Activated CD8-positive, alpha-beta T cell treated with anti-CD3 and anti-CD28 coated beads, Interleukin-2, amount 10 ng/mL, durations not matched to agents 7 days and 5 days (primary cell): ENCODE measurements around the gene SCPEP1. TPM values are rescaled to one million over a fixed set of nuclear protein-coding genes. Genes with fewer than 3 reads are reported as not detected.

ENCODE experiments used
- ATAC-seq: fragments of 150-1000 bp; cut with Tn5 transposase; one replicate; pipeline ENCODE4 v1.10.0; 2021; ENCODE audit warnings: moderate library complexity
- CTCF ChIA-PET: fragments of 350-600 bp; sonication (Branson Sonifier 250); formaldehyde crosslinking; loops from one replicate; lab custom pipeline; 2021; ENCODE audit warnings: antibody characterized with exemption; lab: Charles Lee
- POLR2A ChIA-PET: fragments of 350-600 bp; sonication (Branson Sonifier 250); formaldehyde crosslinking; loops from one replicate; lab custom pipeline; 2021; ENCODE audit warnings: antibody characterized with exemption; lab: Charles Lee
- DNase-seq: peaks from one replicate; pipeline ENCODE4 v3.0.0-alpha.2; 2020
- H3K27ac Mint-ChIP-seq: one replicate; pipeline ENCODE4 v1.8.0; 2021; ENCODE audit warnings: mild to moderate bottlenecking, mixed read lengths
- H3K27me3 Mint-ChIP-seq: one replicate; pipeline ENCODE4 v1.8.0; 2021; ENCODE audit warnings: low read depth, mixed read lengths
- H3K36me3 Mint-ChIP-seq: one replicate; pipeline ENCODE4 v1.8.0; 2021; ENCODE audit warnings: low read depth, mixed read lengths
- H3K4me1 Mint-ChIP-seq: one replicate; pipeline ENCODE4 v1.8.0; 2021; ENCODE audit warnings: low read depth, mixed read lengths
- H3K4me3 Mint-ChIP-seq: one replicate; pipeline ENCODE4 v1.8.0; 2021; ENCODE audit warnings: mild to moderate bottlenecking, mixed read lengths
- H3K9me3 Mint-ChIP-seq: one replicate; pipeline ENCODE4 v1.8.0; 2022; ENCODE audit warnings: mixed read lengths; ENCODE audit not compliant: insufficient read depth
- total RNA-seq, 2 experiments: library from RNA; stranded (reverse); gene quantifications; one replicate each; pipeline ENCODE4 v1.2.3, GENCODE V29; 2021

SCPEP1 gene
- total RNA-seq, 2 experiments from 2014 or later: 13.4 to 13.7 TPM

DNA sequence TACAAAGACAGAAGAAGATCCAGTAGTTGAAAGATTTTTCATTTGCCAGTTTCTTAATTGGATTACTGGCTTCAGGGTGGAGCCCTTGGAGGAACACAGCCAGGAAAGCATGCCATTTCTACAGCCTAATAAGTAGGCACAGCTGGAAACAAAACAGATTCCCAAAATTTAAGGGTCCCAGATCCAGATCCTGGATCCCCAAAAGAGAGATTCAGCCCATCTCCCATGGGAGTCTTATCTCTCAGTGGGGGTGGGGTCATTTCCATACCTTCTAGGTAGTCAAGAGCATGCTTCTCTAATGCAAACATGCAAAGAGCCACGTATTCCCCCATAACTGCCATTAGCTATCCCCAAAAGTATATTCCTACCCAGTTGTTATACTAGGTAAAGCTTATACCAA lies 49.9 kb downstream of the SCPEP1 start:
- Mint-ChIP-seq H3K36me3 (no peaks in the 10 kb centered on the region), H3K27ac (no peak overlapping the region), H3K27me3 (peaks cover 12% of the 10 kb centered on the region), H3K4me3 (no peak overlapping the region), H3K9me3 (peaks cover 23% of the 10 kb centered on the region), H3K4me1 (no peaks in the 10 kb centered on the region)
- ChIA-PET CTCF (no interaction called here), POLR2A (no interaction called here)
- no peak for ATAC-seq
- DNase-seq: no peak

- Mint-ChIP-seq H3K9me3 (peaks cover 7% of the 10 kb centered on the region), H3K4me1 (no peaks in the 10 kb centered on the region), H3K27me3 (peaks cover 21% of the 10 kb centered on the region), H3K27ac (no peak overlapping the region), H3K4me3 (no peak overlapping the region), H3K36me3 (no peaks in the 10 kb centered on the region)
- ChIA-PET CTCF (no interaction called here), POLR2A (no interaction called here)
- no peak for DNase-seq
- no peak for ATAC-seq
Observed at GRCh38 chr17:57032343-57032742, 54.4 kb downstream of the SCPEP1 start.

DNA sequence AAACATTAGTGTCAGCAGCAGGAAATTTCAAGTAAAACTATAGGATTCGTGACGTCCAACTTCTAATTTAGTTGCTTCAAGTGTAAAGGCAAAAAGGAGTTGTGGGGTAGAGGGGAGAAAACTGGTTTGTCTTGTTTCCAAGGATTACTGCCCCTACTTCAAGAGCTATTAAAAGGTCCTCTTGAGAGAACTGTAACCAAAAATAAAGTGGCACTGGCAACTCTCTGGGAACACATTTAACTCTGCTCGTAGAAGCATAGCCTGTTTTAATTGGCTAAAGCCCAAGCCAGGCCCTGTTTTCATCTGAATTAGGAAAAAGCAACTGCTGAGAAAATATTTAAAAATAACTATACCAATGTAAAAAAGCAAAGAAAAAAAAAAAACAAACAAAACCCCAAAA lies 55.4 kb downstream of the SCPEP1 start:
- DNase-seq: no peak
- no peak overlapping the region for H3K27ac Mint-ChIP-seq
- H3K36me3 Mint-ChIP-seq: no peaks in the 10 kb centered on the region
- H3K4me1 Mint-ChIP-seq: no peaks in the 10 kb centered on the region
- no peaks in the 10 kb centered on the region for H3K9me3 Mint-ChIP-seq
- ATAC-seq: no peak
- CTCF ChIA-PET: no interaction called here
- no peak overlapping the region for H3K4me3 Mint-ChIP-seq
- POLR2A ChIA-PET: no interaction called here
- peaks cover 24% of the 10 kb centered on the region for H3K27me3 Mint-ChIP-seq

- H3K4me1 Mint-ChIP-seq: no peaks in the 10 kb centered on the region
- POLR2A ChIA-PET: no interaction called here
- H3K9me3 Mint-ChIP-seq: no peaks in the 10 kb centered on the region
- H3K36me3 Mint-ChIP-seq: no peaks in the 10 kb centered on the region
- peaks cover 31% of the 10 kb centered on the region for H3K27me3 Mint-ChIP-seq
- ATAC-seq (no peak), DNase-seq (no peak)
- CTCF ChIA-PET: no interaction called here
- no peak overlapping the region for H3K4me3 Mint-ChIP-seq
- H3K27ac Mint-ChIP-seq: no peak overlapping the region
Observed at GRCh38 chr17:57034807-57035754, 57.1 kb downstream of the SCPEP1 start.

DNA sequence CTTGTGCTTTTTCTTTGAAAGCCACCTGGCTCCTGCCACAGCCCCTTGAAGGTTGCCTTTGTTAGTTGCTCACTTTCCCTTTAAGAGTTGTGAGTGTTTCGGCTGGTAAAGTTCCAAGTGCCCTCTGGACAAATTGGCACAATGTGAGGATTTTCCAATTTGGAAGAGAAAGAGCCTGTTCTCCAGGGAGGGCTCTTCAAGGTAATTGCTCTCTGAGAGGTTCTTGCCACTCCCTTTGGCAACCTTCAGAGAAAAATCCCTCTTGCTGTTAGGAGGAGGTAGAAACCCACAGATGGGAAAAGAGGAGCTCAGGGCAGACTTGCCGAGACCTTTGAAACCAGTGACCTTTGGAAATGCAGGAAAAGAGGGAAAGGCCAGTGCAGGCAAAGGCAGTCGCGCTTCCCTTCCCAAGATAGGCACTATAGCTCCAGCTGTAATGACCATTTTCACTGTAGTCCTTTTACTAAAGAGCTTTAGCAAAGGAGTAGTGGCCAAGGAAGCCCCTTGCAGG lies 58.1 kb downstream of the SCPEP1 start:
- Mint-ChIP-seq H3K9me3 (no peaks in the 10 kb centered on the region), H3K27ac (no peak overlapping the region), H3K36me3 (no peaks in the 10 kb centered on the region), H3K27me3 (peaks cover 37% of the 10 kb centered on the region), H3K4me3 (no peak overlapping the region), H3K4me1 (no peaks in the 10 kb centered on the region)
- ChIA-PET POLR2A (no interaction called here), CTCF (no interaction called here)
- DNase-seq: no peak
- no peak for ATAC-seq

- H3K4me1 Mint-ChIP-seq: no peaks in the 10 kb centered on the region
- peaks cover 45% of the 10 kb centered on the region for H3K27me3 Mint-ChIP-seq
- CTCF ChIA-PET: no interaction called here
- no peaks in the 10 kb centered on the region for H3K9me3 Mint-ChIP-seq
- no peak for ATAC-seq
- POLR2A ChIA-PET: no interaction called here
- no peak overlapping the region for H3K4me3 Mint-ChIP-seq
- no peak for DNase-seq
- H3K27ac Mint-ChIP-seq: no peak overlapping the region
- no peaks in the 10 kb centered on the region for H3K36me3 Mint-ChIP-seq
Observed at GRCh38 chr17:57037411-57037810, 59.5 kb downstream of the SCPEP1 start.

- Mint-ChIP-seq H3K4me1 (no peaks in the 10 kb centered on the region), H3K4me3 (no peak overlapping the region), H3K27ac (no peak overlapping the region), H3K27me3 (peaks cover 53% of the 10 kb centered on the region), H3K9me3 (no peaks in the 10 kb centered on the region), H3K36me3 (no peaks in the 10 kb centered on the region)
- no peak for ATAC-seq
- ChIA-PET CTCF (no interaction called here), POLR2A (no interaction called here)
- no peak for DNase-seq
Observed at GRCh38 chr17:57038486-57038885, 60.6 kb downstream of the SCPEP1 start.

- H3K9me3 Mint-ChIP-seq: no peaks in the 10 kb centered on the region
- DNase-seq (no peak), ATAC-seq (no peak)
- POLR2A ChIA-PET: no interaction called here
- H3K27ac Mint-ChIP-seq: no peak overlapping the region
- peaks cover 2% of the 10 kb centered on the region for H3K36me3 Mint-ChIP-seq
- peaks cover 6% of the 10 kb centered on the region for H3K4me1 Mint-ChIP-seq
- CTCF ChIA-PET: no interaction called here
- no peak overlapping the region for H3K4me3 Mint-ChIP-seq
- H3K27me3 Mint-ChIP-seq: peaks cover 65% of the 10 kb centered on the region
Observed at GRCh38 chr17:57040571-57040970, 62.6 kb downstream of the SCPEP1 start.

DNA sequence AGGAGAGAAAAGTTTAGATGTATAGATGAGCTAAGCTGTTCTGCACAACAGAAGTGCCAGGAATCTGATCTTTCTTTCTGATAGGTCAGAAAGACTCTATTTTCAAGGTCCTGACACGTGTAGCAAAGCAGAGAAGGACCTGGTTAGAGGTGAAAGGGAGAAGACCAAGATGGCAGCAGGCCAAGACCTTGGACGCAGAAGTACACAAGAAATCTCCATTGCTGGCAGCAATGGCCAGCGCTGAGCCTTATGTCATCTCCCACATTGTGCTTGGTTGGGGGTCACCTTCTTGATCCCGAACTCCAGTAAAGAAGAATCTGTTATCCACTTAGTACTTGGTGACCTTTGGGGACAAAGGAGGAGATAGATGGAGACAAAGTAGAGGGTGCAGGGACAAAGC lies 65.3 kb downstream of the SCPEP1 start:
- H3K36me3 Mint-ChIP-seq: peaks cover 2% of the 10 kb centered on the region
- ChIA-PET CTCF (no interaction called here), POLR2A (no interaction called here)
- H3K4me1 Mint-ChIP-seq: peaks cover 27% of the 10 kb centered on the region
- ATAC-seq (no peak), DNase-seq (no peak)
- H3K27ac Mint-ChIP-seq: no peak overlapping the region
- no peaks in the 10 kb centered on the region for H3K9me3 Mint-ChIP-seq
- peaks cover 69% of the 10 kb centered on the region for H3K27me3 Mint-ChIP-seq
- H3K4me3 Mint-ChIP-seq: no peak overlapping the region

- Mint-ChIP-seq H3K4me1 (peaks cover 27% of the 10 kb centered on the region), H3K9me3 (no peaks in the 10 kb centered on the region), H3K4me3 (peak overlapping the region; percentile 64), H3K27me3 (peaks cover 59% of the 10 kb centered on the region), H3K27ac (no peak overlapping the region), H3K36me3 (peaks cover 2% of the 10 kb centered on the region)
- ATAC-seq (no peak), DNase-seq (no peak)
- ChIA-PET POLR2A (no interaction called here), CTCF (no interaction called here)
Observed at GRCh38 chr17:57044976-57045867, 67.3 kb downstream of the SCPEP1 start.

DNA sequence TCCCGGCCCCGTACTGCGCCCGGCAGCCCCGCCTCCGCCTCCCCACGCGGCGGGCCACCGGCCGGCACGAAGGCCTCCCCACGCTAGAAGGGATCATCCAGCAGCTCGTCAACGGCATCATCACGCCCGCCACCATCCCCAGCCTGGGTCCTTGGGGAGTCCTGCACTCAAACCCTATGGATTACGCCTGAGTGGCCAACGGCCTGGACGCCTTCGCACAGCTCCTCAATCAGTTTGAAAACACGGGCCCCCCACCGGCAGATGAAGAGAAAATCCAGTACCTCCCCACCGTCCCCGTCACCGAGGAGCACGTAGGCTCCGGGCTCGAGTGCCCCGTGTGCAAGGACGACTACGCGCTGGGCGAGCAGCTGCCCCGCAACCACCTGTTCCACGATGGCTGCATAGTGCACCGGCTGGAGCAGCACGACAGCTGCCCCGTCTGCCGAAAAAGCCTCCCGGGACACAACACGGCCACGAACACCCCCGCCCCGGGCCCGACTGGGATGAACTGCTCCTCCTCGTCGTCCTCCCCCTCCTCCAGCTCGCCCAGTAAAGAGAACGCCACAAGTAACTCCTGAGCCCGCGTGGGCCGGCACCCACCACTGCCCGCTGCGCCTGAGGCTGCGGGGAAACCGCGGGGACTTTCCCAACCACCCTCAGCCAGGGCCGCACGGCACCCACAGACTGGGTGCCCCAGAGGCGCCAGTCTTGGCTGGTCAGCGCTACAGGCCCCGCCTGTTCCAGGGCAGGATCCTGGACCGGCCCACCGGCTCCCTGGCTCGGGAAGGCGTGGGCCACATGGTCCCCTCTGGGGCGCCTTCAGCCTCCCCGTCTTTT lies 68.2 kb downstream of the SCPEP1 start:
- DNase-seq (peak; percentile 32), ATAC-seq (peak; percentile 73)
- Mint-ChIP-seq H3K9me3 (no peaks in the 10 kb centered on the region), H3K4me1 (peaks cover 27% of the 10 kb centered on the region), H3K36me3 (peaks cover 2% of the 10 kb centered on the region), H3K27ac (no peak overlapping the region), H3K27me3 (peaks cover 59% of the 10 kb centered on the region), H3K4me3 (peak overlapping the region; percentile 64)
- ChIA-PET POLR2A (no interaction called here), CTCF (interaction anchor here (0.7 kb wide), 1 partner anchor 36 kb away, joined by 3 read pairs; no protein-coding TSS in a partner anchor)
